CD4-positive, alpha-beta T cell treated with Interleukin-6 at 100 ng/mL for 8 hours (primary cell): Measurements from ENCODE around the gene RNF5.
"Not testable (repeated sequence)": the region's sequence is repeated elsewhere in the genome, so short reads cannot be mapped to it uniquely, and the experiment has no call there.

ENCODE experiments used
- DNase-seq: peaks from one replicate; pipeline ENCODE4 v3.0.0-alpha.2; 2020; ENCODE audit warnings: mixed read lengths, low spot score

Gene RNF5

DNA sequence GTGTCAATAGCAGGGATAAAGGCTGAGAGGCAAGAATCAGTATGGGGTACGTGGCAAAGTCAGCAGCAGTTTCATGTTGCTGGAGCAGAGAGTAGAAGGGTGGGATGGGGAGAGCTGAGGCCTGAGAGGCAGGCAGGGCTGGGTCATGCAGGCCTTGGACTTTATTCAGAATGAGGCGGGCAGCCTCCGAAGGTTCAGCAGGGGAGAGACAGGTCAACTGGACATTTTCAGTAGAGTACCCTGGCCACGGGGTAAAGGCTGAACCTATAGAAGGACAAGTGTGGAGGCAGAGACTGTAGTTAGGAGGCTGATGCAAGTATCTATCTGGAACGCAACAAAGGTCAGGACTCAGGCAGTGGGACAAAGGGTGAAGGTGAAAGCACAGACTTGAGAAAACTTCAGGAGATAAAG lies 32.0 kb downstream of the RNF5 start:
- no peak for DNase-seq

DNA sequence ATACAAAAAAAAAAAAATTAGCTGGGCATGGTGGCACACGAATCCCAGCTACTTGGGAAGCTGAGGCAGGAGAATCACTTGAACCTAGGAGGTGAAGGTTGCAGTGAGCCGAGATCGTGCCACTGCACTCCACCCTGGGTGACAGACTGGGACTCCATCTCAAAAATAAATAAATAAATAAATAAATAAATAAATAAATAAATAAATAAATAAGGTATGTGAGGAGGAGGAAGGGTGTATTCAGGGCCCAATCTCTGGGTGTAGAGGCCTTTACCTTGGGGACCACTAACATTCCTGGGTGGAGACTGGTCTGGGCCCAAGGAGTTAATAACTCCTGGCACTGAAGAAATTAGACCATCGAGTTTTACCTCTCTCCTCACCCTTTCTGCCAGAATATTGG lies 33.2 kb downstream of the RNF5 start:
- not testable (repeated sequence) for DNase-seq

DNA sequence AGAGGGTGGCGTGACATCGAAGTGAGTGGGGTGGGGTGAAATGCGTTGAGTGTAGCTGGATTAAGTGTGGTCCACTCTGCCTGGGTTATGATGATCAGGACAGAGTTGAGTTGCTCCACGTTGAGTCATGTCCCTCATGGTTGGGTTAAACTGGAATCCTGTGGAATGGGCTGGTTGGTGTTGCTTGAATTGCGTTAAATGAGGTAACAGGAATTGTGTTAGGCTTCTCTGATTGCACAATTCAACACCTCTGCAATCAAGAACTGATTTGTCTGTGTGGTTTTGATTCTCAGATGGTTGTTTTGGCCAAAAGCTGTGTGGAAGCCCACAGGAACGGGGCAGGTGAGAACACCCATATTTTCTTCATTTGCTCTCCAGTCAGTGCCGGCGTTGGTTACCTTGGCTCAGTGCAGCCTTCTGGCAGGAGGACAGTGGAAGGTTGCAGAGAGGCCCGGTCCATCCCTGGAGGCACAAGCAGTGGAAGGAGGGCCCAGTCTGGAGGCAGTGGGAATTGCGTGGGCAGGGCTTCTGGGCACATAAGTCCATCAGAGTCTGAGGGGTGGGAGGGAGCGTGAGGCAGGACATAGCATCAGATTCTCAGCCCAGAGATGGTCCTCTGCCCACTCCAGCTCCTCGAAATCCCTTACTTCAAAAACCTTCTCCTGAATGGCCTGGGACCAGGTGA lies 34.0 kb downstream of the RNF5 start:
- DNase-seq = no peak

DNA sequence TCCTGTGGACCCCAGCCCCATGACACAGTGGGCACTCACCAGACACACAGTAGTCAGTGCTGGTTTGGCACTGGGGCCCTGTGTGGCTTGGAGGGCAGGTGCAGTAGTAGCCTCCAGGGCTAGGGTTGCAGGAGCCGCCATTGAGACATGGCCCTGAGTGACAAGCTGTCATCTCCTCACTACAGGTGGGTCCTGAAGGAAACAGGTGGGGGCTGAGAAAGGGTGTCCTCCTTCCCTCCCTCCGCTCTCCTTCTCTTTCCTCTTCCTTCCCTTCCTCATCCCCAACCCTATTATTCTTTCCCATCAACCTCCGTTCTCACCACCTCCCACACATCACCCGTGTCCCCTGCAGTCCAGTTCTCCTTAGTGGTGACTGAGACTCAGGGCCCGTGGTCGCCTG lies 35.4 kb downstream of the RNF5 start:
- DNase-seq = no peak

DNA sequence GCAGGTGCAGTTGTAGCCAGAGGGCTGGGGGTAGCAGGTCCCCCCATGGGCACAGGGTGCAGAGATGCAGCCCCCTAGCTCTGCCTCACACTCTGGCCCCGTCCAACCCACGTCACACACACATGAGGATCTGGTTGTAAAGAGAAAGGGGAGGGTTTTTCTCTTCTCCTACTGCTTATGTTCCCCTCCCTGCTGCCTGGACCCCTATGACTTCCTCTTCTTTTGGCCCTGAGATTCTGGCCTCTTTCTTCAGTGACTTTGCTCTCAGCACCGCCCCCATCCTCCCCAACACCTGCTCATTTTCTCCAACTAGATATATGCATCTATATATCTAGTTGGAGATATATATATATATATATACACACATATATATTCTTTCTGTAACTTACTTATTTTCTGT lies 35.9 kb downstream of the RNF5 start:
- no peak for DNase-seq

DNA sequence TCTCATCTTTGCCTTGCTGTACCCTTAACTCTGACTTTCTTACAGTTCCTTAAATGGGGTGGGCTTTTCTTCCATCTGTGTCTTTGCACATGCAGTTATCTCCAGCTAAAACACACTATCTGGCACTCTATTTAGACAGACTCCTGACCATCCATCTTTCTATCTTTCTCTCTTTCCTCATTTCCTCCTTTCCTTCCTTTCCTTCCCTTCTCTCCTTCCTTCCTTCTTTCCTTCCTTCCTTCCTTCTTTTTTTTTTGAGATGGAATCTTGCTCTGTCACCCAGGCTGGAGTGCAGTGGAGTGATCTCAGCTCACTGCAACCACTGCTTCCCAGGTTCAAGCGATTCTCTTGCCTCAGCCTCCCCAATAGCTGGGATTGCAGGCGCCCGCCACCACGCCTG lies 37.4 kb downstream of the RNF5 start:
- DNase-seq = no peak

DNA sequence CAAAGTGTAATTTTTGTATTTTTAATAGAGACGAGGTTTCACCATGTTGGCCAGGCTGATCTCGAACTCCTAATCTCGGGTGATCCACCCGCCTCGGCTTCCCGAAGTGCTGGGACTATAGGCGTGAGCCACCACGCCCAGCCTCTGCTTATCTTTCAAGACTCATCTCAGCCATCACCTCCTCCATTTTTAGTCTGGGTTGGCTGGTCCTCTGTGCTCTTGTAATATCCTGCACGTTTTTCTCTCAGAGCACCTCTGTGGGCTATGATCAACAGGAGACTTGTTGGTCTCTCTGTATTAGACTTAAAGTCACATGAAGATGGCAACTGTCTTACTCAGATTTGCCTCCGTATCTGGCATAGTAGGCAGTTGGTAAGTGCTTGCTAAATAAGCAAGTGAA lies 38.1 kb downstream of the RNF5 start:
- DNase-seq = no peak

DNA sequence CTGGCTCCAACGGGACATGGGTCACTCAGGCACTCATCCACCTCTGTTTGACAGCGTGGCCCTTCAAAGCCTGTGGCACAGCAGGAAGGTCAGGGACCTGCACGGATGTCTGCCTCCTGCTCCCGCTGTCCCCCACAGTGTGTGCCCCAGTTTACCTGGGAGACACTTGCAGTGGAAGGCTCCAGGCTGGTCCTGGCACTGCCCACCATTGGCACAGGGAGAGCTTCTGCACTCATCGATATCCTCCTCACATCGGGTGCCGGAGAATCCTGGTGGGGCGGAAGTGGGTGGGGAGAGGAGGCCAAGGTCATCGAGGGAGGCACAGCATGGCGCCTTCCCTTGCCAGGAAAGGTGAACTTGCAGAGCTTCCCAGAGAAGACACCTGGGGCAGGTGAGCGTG lies 38.8 kb downstream of the RNF5 start:
- no peak for DNase-seq

DNA sequence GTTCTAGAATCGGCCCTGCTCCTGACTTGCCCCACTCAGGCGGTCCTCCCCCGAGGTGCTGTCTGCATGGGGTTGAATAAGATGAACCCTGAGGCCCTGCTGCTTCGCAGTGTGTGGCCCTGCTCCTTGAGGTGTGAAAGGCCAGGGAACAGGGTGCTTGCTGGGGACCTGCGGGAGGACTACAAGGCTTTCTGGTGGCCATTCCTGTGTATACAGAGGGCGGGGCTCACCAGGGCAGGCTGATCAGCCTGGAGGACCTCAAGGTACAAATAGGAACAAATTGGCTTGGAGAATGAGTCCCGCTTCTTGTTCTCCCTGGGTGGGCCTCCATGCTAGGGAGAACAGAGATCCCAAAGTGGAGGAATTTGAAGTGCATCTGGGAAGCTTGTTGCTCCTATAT lies 40.0 kb downstream of the RNF5 start:
- no peak for DNase-seq

DNA sequence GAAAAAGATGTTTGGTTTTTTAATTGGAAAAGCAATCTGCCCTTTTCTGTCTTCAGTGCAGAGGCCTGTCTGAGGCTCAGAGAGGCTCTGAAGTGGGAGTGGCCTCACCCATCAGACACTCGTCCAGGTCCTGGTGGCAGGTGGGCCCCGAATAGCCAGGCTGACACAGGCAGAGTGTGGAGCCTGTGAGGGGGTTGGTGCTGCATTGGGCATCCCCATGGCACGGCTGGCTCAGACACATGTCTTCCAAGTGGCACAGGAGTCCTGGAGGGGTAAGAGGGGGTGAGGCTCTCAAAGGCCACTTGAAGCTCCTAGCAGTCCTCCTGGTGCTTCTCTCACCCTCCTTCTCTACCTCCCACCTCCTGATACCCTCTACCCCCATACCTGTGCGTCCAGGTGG lies 41.8 kb downstream of the RNF5 start:
- DNase-seq = no peak

DNA sequence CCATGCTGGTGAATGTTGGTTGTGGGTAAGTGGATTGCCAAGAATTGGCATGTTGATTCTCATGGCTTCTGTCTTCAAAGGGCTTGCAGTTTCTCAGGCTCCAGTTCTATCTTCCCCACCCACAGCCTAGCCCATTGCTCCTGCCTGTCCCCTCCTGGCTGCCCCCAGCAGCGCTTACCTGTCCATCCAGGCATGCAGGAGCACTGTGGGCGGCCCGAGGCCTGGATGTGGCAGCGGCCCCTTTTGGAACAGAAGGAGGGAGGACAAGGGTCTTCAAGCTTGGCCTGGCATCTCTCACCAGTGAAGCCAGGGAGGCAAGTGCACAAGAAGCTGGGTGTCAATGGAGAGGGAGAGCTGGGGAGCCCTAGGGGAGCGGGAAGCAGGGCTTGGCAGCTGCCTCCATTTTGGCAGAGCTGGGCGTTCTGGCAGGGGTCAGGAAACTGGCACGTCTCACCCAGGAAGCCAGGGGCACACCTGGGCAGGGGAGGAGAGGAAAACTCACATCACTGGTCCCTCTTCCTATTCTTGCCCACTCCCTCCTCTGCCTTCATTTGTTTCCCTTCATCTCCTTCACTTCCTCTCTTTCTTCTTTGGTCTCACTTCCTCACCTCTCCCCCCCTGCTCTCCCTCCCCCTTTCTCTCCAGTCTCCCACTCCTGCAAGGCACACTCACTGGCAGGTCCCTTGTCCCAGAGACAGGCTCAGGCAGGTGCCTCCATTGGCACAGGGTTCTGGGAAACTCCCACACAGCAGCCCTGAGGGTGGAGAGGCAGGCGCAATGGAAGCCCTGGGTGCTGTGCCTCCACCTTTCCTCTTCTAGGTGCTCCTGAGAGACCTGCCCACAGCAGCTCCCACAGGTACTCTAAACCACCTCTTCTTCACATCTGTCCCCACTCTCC lies 44.4 kb downstream of the RNF5 start:
- DNase-seq = no peak

DNA sequence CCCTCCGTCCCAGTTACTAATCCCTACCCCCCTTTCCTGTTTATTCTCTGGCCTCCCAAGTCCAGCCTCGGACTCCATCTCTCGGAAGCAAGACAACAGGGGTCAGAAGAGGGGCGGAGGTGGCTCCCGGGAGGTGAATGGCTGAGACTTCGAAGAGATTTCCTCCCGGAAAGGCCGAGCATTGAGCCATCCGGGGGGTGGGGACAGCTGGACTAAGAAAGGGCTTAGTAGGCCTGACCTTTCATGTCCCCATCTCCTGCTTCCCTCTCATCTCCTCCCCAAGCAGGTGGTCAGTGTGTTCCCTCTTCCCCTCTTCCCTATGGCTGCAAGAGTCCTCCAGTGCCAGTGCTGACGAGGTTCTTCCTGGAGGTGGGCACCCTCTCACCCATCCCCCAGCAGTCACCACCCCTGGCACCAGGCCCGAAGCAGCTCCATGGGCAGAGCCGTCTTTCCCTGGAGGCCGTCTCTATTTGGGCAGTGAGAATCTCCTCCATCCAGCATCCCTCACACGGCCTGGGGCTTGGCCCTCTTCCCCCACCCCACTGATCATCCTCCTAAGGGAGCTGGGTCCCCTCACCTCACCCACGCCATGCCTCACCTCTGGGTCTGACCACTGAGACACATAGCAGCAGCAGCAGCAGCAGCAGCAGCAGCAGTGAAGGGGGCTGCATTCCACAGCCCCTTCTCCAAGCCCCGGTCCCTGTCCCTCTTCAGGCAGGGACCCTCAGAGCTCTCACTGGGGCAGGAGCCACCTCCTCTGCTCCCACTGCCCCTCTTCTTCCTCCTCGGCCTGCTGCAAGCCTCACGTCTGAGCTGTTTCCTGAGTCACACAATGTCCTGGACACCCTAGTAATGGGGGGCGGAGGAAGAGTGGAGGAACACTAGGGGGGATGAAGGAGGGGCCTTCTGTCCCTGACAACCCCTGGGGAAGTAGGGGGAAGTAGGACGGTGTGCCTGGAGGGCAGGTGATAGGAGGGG lies 45.3 kb downstream of the RNF5 start, which contains the start of gene NOTCH4:
NOTCH4 (minus strand) TSS at position 810 of the 978 bp plus-strand sequence; CDS start at position 671, 139 bp downstream.
- DNase-seq = no peak

DNA sequence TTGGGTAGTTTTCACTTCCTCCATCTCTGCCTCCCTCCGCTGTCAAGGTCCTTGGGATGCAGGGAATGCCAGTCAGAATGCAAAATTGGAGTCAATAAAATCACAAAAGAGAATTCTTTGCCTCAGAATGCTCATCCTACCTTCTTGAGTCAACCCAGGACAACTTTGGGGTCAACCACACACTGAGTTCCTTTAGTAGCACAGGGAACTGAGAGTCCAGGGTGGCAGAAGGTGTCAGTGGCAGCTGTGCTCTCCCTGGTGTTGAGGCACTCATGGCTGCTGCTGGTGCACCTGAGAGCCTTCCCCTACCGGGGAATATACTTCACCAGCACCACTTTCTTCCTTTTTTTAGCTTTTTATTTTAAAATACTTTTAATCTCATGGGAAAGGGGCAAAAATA lies 46.5 kb downstream of the RNF5 start:
- no peak for DNase-seq

DNA sequence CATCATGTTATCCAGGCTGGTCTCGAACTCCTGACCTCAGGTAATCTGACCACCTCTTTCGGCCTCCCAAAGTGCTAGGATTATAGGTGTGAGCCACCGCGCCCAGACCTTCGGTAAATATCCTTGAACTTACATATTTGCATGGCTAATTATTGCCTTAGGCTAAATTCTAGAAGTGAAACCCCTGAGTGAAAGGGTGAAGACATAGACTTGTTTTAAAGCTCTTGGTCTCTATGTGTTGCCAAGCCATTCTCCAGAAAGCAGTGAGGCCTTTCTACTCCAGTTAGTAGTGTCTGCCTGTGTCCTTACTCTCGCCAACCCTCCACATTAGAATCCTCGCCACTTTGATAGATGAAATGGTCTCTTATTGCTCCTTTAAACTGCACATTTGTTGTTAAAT lies 48.2 kb downstream of the RNF5 start:
- DNase-seq = no peak
